ENCODE results near the gene KRTDAP. TPM values are rescaled to one million over a fixed set of nuclear protein-coding genes. Genes with fewer than 3 reads are reported as not detected.

KRTDAP gene
- total and polyA plus RNA-seq, 10 of the 15 experiments (the other 5 are each of a cell fraction or from before 2014, with no cell fraction given): 0.23 TPM; not detected in 9

GRCh38 chr19:35534803-35535480 is 44.7 kb upstream of the KRTDAP start (continued):
- TF ChIP-seq RUNX3 (IDR thresholded peaks at IDR 0.05; ENCODE audit: low read length): no peak
- no peak for TF ChIP-seq PAX5 (IDR thresholded peaks at IDR 0.05; ENCODE audit: borderline replicate concordance, low read depth, low read length)
- no peak for TF ChIP-seq LARP7 (IDR thresholded peaks at IDR 0.05)

DNA sequence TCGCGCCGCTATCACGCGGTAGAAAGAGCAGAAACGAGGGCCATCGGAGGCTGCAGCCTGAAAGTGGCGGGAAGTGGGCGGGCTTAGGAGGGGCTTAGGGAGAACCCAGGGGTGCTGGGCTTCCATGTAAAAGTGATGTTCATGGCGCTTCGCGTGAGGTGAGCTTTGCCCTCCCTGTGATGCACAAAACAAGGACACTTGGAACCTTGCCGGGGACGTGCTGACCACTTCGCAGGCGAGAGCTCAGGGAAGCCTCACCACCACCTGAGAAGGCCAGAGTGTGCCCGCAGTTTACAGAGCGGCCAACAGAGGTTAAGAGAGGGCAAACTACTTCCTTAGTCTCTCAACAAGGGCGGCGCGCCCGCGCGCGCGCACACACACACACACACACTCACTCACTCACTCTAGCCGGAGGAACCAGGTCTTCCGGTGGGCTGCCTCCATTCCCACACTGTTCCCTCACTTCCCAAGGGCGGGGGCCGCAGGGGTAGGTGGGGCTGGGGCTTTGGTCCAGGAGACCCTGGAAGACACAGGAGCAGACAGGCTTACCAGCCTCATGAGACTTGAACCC is 43.6 kb upstream of the KRTDAP start:
- no TSS peak for BruUV-seq (replicated peaks)
- TF ChIP-seq HDGF (IDR thresholded peaks at IDR 0.05) (no peak), NR2F1 (conservative IDR thresholded peaks at IDR 0.05) (peak; percentile 58), POLR2AphosphoS5 (IDR thresholded peaks at IDR 0.05; ENCODE audit: low read length) (no peak), EED (IDR thresholded peaks at IDR 0.05; ENCODE audit: low read depth) (no peak), ZBTB33 (IDR thresholded peaks at IDR 0.05) (no peak), IKZF2 (IDR thresholded peaks at IDR 0.05) (peak in 1 of 2 experiments; percentile 33; a peak in 1 of 4 replicates), SMC3 (IDR thresholded peaks at IDR 0.05; ENCODE audit: borderline replicate concordance, low read length) (no peak), NFYA (IDR thresholded peaks at IDR 0.05; ENCODE audit: borderline replicate concordance, low read depth, low read length) (no peak), ZNF217 (IDR thresholded peaks at IDR 0.05) (no peak)
- TF ChIP-seq, protein P1, sequence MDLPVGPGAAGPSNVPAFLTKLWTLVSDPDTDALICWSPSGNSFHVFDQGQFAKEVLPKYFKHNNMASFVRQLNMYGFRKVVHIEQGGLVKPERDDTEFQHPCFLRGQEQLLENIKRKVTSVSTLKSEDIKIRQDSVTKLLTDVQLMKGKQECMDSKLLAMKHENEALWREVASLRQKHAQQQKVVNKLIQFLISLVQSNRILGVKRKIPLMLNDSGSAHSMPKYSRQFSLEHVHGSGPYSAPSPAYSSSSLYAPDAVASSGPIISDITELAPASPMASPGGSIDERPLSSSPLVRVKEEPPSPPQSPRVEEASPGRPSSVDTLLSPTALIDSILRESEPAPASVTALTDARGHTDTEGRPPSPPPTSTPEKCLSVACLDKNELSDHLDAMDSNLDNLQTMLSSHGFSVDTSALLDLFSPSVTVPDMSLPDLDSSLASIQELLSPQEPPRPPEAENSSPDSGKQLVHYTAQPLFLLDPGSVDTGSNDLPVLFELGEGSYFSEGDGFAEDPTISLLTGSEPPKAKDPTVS (IDR thresholded peaks at IDR 0.05; ENCODE audit: low read depth, low read length): no peak
- TF ChIP-seq, protein P2, sequence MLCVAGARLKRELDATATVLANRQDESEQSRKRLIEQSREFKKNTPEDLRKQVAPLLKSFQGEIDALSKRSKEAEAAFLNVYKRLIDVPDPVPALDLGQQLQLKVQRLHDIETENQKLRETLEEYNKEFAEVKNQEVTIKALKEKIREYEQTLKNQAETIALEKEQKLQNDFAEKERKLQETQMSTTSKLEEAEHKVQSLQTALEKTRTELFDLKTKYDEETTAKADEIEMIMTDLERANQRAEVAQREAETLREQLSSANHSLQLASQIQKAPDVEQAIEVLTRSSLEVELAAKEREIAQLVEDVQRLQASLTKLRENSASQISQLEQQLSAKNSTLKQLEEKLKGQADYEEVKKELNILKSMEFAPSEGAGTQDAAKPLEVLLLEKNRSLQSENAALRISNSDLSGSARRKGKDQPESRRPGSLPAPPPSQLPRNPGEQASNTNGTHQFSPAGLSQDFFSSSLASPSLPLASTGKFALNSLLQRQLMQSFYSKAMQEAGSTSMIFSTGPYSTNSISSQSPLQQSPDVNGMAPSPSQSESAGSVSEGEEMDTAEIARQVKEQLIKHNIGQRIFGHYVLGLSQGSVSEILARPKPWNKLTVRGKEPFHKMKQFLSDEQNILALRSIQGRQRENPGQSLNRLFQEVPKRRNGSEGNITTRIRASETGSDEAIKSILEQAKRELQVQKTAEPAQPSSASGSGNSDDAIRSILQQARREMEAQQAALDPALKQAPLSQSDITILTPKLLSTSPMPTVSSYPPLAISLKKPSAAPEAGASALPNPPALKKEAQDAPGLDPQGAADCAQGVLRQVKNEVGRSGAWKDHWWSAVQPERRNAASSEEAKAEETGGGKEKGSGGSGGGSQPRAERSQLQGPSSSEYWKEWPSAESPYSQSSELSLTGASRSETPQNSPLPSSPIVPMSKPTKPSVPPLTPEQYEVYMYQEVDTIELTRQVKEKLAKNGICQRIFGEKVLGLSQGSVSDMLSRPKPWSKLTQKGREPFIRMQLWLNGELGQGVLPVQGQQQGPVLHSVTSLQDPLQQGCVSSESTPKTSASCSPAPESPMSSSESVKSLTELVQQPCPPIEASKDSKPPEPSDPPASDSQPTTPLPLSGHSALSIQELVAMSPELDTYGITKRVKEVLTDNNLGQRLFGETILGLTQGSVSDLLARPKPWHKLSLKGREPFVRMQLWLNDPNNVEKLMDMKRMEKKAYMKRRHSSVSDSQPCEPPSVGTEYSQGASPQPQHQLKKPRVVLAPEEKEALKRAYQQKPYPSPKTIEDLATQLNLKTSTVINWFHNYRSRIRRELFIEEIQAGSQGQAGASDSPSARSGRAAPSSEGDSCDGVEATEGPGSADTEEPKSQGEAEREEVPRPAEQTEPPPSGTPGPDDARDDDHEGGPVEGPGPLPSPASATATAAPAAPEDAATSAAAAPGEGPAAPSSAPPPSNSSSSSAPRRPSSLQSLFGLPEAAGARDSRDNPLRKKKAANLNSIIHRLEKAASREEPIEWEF (IDR thresholded peaks at IDR 0.05; ENCODE audit: insufficient replicate concordance, low read depth, low read length): no peak

More for the DNA sequence above, 43.6 kb upstream of the KRTDAP start:
- ChIA-PET CTCF (interaction anchor here (1.0 kb wide), 1 partner anchor 23 kb away, joined by 3 read pairs; no protein-coding TSS in a partner anchor), SMC1A (ENCODE audit: uncharacterized antibody, unreplicated experiment) (interaction anchor here (1.0 kb wide), 1 partner anchor 10 kb away, joined by 3 read pairs; no protein-coding TSS in a partner anchor), POLR2A (no interaction called here), RAD21 (ENCODE audit: unreplicated experiment) (no interaction called here)
- Histone ChIP-seq H3K4me2 (ENCODE audit: control insufficient read depth, insufficient read depth) (0 out of 2 replicates have a peak overlapping the region, but pooled peaks have one; percentile 25), H2AFZ (ENCODE audit: control insufficient read depth, low read depth, low read length) (peak overlapping the region; percentile 4; the same call in 1 of the 2 replicates), H3K4me1 (ENCODE audit: control insufficient read depth, insufficient read depth, low read length) (peaks cover 7% of the 10 kb centered on the region), H3K79me2 (ENCODE audit: control insufficient read depth, insufficient read depth, low read length) (no peaks in the 10 kb centered on the region), H3K9me3 (replicated peaks; ENCODE audit: control insufficient read depth, insufficient read depth, low read length) (no peaks in the 10 kb centered on the region), H3K27me3 (replicated peaks in 1 of 2; ENCODE audit: control insufficient read depth in 2 of 2, insufficient read depth in 2 of 2, low read length in 1 of 2) (peaks cover 0 to 8% of the 10 kb centered on the region in 2 experiments; a peak in 3 of 4 replicates), H3K9ac (ENCODE audit: control insufficient read depth, insufficient read depth, low read length) (no peak overlapping the region), H4K20me1 (ENCODE audit: control insufficient read depth, insufficient read depth) (no peaks in the 10 kb centered on the region), H3K4me3 (no peak overlapping the region), H3K36me3 (ENCODE audit: control insufficient read depth in 2 of 2, insufficient read depth in 2 of 2, low read length in 1 of 2) (no peaks in the 10 kb centered on the region), H3K27ac (ENCODE audit: control insufficient read depth, insufficient read depth) (no peak overlapping the region)
- FAIRE-seq: no peak
- in situ Hi-C loops (cut with MboI): no loop called here
- intact Hi-C loops (cut with micrococcal nuclease; ENCODE audit: unreplicated experiment): no loop called here
- DNase-seq (ENCODE audit: low read depth, low spot score): no peak
- 20% methylated on average over 24 of the region's 30 CpGs for WGBS (ENCODE audit: insufficient coverage, insufficient replicate concordance, low lambda C conversion rate, missing lambda C conversion rate)
- ATAC-seq: peak; percentile 90

Data from GM12878 (cell line).